Muscle of leg (tissue), 11 donors: ENCODE results near the gene ALK. TPM values are rescaled to one million over a fixed set of nuclear protein-coding genes. Genes with fewer than 3 reads are reported as not detected.
A peak's percentile ranks its signal among the peaks of the same experiment; 100 is the strongest.

Experiments used
- DNase-seq: peaks from one replicate; pipeline ENCODE4 v3.0.0; 2013
- H3K27ac ChIP-seq: one replicate; pipeline ENCODE4 v1.5.1; 2013; ENCODE audit warnings: mild to moderate bottlenecking, low read length, control low read depth
- H3K27me3 ChIP-seq: one replicate; pipeline ENCODE4 v1.6.1; 2013; ENCODE audit warnings: low read length; ENCODE audit not compliant: control insufficient read depth, insufficient read depth
- H3K36me3 ChIP-seq: one replicate; pipeline ENCODE4 v1.6.1; 2013; ENCODE audit warnings: low read length; ENCODE audit not compliant: control insufficient read depth, insufficient read depth
- H3K4me1 ChIP-seq: one replicate; pipeline ENCODE4 v1.6.1; 2013; ENCODE audit warnings: low read length; ENCODE audit not compliant: control insufficient read depth, insufficient read depth
- H3K4me3 ChIP-seq: one replicate; pipeline ENCODE4 v1.5.1; 2013; ENCODE audit warnings: low read length, control low read depth
- H3K9me3 ChIP-seq: replicated peaks from 2 replicates; pipeline ENCODE4 v1.6.1; 2013; ENCODE audit warnings: low read depth, low read length; ENCODE audit not compliant: control insufficient read depth
- WGBS: methylation state at CpG from one replicate; pipeline ENCODE4 v1.1.5; 2013; ENCODE audit warnings: missing lambda C conversion rate; ENCODE audit not compliant: insufficient coverage; 5-methylcytosine and 5-hydroxymethylcytosine counted together
- polyA plus RNA-seq, 8 donors: library from polyadenylated mRNA; unstranded; fragments of 120-200 nt; gene quantifications; one replicate each; pipeline versions ENCODE4 v1.2.1 to v1.2.3, GENCODE V29; 2013; ENCODE audit warnings: inconsistent platforms in 1 of 8, low replicate concordance in 1 of 8; ENCODE audit not compliant: insufficient read length in 8 of 8, insufficient read depth in 1 of 8
- total RNA-seq: library from RNA; stranded (reverse); fragments of 120-200 nt; gene quantifications from one replicate; pipeline ENCODE4 v1.2.4, GENCODE V29; 2013

Gene ALK
- total and polyA plus RNA-seq, 9 donors = 0.04 to 0.29 (median 0.09) TPM

GRCh38 chr2:29821591-29821990, 99.8 kb downstream of the ALK start:
- Histone ChIP-seq H3K4me3 (no peak overlapping the region), H3K4me1 (peaks cover 13% of the 10 kb centered on the region), H3K27ac (no peak overlapping the region), H3K36me3 (no peaks in the 10 kb centered on the region), H3K27me3 (no peaks in the 10 kb centered on the region), H3K9me3 (no peaks in the 10 kb centered on the region)
- WGBS = 40% methylated on average over 1 of the region's 2 CpGs
- peak; percentile 71 for DNase-seq

GRCh38 chr2:29819570-29819969, 101.8 kb downstream of the ALK start:
- Histone ChIP-seq H3K36me3 (no peaks in the 10 kb centered on the region), H3K9me3 (no peaks in the 10 kb centered on the region), H3K27ac (no peak overlapping the region), H3K4me3 (no peak overlapping the region), H3K27me3 (no peaks in the 10 kb centered on the region), H3K4me1 (peaks cover 13% of the 10 kb centered on the region)
- DNase-seq = no peak

GRCh38 chr2:29817801-29818680, 103.3 kb downstream of the ALK start:
- peaks cover 13% of the 10 kb centered on the region for H3K4me1 ChIP-seq
- no peak for DNase-seq
- H3K9me3 ChIP-seq = no peaks in the 10 kb centered on the region
- WGBS = 93% methylated on average over 11 of the region's 26 CpGs
- no peaks in the 10 kb centered on the region for H3K36me3 ChIP-seq
- H3K27me3 ChIP-seq = no peaks in the 10 kb centered on the region
- H3K4me3 ChIP-seq = no peak overlapping the region
- H3K27ac ChIP-seq = no peak overlapping the region

- Histone ChIP-seq H3K27ac (no peak overlapping the region), H3K4me3 (no peak overlapping the region), H3K36me3 (no peaks in the 10 kb centered on the region), H3K9me3 (no peaks in the 10 kb centered on the region), H3K4me1 (peaks cover 11% of the 10 kb centered on the region), H3K27me3 (no peaks in the 10 kb centered on the region)
- no peak for DNase-seq
- no CpG with 5 or more reads among the region's 4 CpGs for WGBS
Observed at GRCh38 chr2:29817299-29817698, 104.1 kb downstream of the ALK start.

GRCh38 chr2:29816651-29817050, 104.7 kb downstream of the ALK start:
- WGBS = 63% methylated on average over 1 of the region's 4 CpGs
- no peak overlapping the region for H3K4me3 ChIP-seq
- H3K27ac ChIP-seq = no peak overlapping the region
- no peaks in the 10 kb centered on the region for H3K36me3 ChIP-seq
- peaks cover 5% of the 10 kb centered on the region for H3K4me1 ChIP-seq
- no peak for DNase-seq
- no peaks in the 10 kb centered on the region for H3K27me3 ChIP-seq
- no peaks in the 10 kb centered on the region for H3K9me3 ChIP-seq

GRCh38 chr2:29811378-29811777, 110.0 kb downstream of the ALK start:
- no peak overlapping the region for H3K27ac ChIP-seq
- H3K4me1 ChIP-seq = no peaks in the 10 kb centered on the region
- no peak for DNase-seq
- no peaks in the 10 kb centered on the region for H3K36me3 ChIP-seq
- no peak overlapping the region for H3K4me3 ChIP-seq
- no CpG with 5 or more reads among the region's 1 CpG for WGBS
- no peaks in the 10 kb centered on the region for H3K9me3 ChIP-seq
- no peaks in the 10 kb centered on the region for H3K27me3 ChIP-seq

- H3K9me3 ChIP-seq = no peaks in the 10 kb centered on the region
- 30% methylated on average over 3 of the region's 5 CpGs for WGBS
Observed at GRCh38 chr2:29810956-29811355, 110.4 kb downstream of the ALK start.

GRCh38 chr2:29808321-29808720, 113.1 kb downstream of the ALK start:
- Histone ChIP-seq H3K27ac (no peak overlapping the region), H3K36me3 (no peaks in the 10 kb centered on the region), H3K9me3 (no peaks in the 10 kb centered on the region), H3K4me3 (no peak overlapping the region), H3K27me3 (no peaks in the 10 kb centered on the region), H3K4me1 (no peaks in the 10 kb centered on the region)
- WGBS = 31% methylated on average over 3 of the region's 4 CpGs
- no peak for DNase-seq

More at GRCh38 chr2:29810956-29811355, 110.4 kb downstream of the ALK start:
- Histone ChIP-seq H3K27ac (no peak overlapping the region), H3K27me3 (no peaks in the 10 kb centered on the region), H3K4me1 (no peaks in the 10 kb centered on the region), H3K36me3 (no peaks in the 10 kb centered on the region), H3K4me3 (no peak overlapping the region)
- DNase-seq = no peak

GRCh38 chr2:29807082-29807481, 114.3 kb downstream of the ALK start:
- DNase-seq = no peak
- no peak overlapping the region for H3K4me3 ChIP-seq
- WGBS = 33% methylated on average over 1 of the region's 4 CpGs
- H3K36me3 ChIP-seq = no peaks in the 10 kb centered on the region
- H3K9me3 ChIP-seq = no peaks in the 10 kb centered on the region
- H3K4me1 ChIP-seq = no peaks in the 10 kb centered on the region
- no peak overlapping the region for H3K27ac ChIP-seq
- H3K27me3 ChIP-seq = no peaks in the 10 kb centered on the region

GRCh38 chr2:29806461-29806860, 114.9 kb downstream of the ALK start:
- no CpG with 5 or more reads among the region's 5 CpGs for WGBS

More at GRCh38 chr2:29806461-29806860, 114.9 kb downstream of the ALK start:
- no peaks in the 10 kb centered on the region for H3K27me3 ChIP-seq
- H3K36me3 ChIP-seq = no peaks in the 10 kb centered on the region
- no peaks in the 10 kb centered on the region for H3K9me3 ChIP-seq
- H3K4me1 ChIP-seq = no peaks in the 10 kb centered on the region
- DNase-seq = no peak
- no peak overlapping the region for H3K27ac ChIP-seq
- no peak overlapping the region for H3K4me3 ChIP-seq
